ENCODE measurements around the gene CPEB3. TPM values are rescaled to one million over a fixed set of nuclear protein-coding genes. Genes with fewer than 3 reads are reported as not detected.
"Not testable (repeated sequence)": the region's sequence is repeated elsewhere in the genome, so short reads cannot be mapped to it uniquely, and the experiment has no call there.

Gene CPEB3
- polyA plus RNA-seq, 3 donors = 0.94 to 1.6 (median 1.3) TPM

GRCh38 chr10:92231196-92231595, 59.7 kb downstream of the CPEB3 start:
- WGBS, 3 donors = 82 to 92% (median 83%) methylated on average over 1 of the region's 1 CpG

GRCh38 chr10:92222603-92223262, 68.1 kb downstream of the CPEB3 start:
- WGBS, 3 donors = 84 to 89% (median 88%) methylated on average over 1 of the region's 1 CpG
- no peak overlapping the region for H3K27ac ChIP-seq (ENCODE audit: low read depth, low read length)

More at GRCh38 chr10:92231196-92231595, 59.7 kb downstream of the CPEB3 start:
- H3K27ac ChIP-seq (ENCODE audit: low read depth, low read length) = no peak overlapping the region

GRCh38 chr10:92219559-92219958, 71.3 kb downstream of the CPEB3 start:
- 92 to 97% (median 93%) methylated on average over 6 of the region's 6 CpGs for WGBS, 3 donors
- H3K27ac ChIP-seq (ENCODE audit: low read depth, low read length) = no peak overlapping the region

- no peak overlapping the region for H3K27ac ChIP-seq (ENCODE audit: low read depth, low read length)
- WGBS, 3 donors = 96 to 98% (median 97%) methylated on average over 3 of the region's 3 CpGs
Observed at GRCh38 chr10:92218569-92218968, 72.3 kb downstream of the CPEB3 start.

GRCh38 chr10:92216608-92217007, 74.3 kb downstream of the CPEB3 start:
- WGBS, 3 donors = 91 to 96% (median 94%) methylated on average over 12 of the region's 12 CpGs
- H3K27ac ChIP-seq (ENCODE audit: low read depth, low read length) = not testable (repeated sequence)

- 96 to 99% (median 98%) methylated on average over 9 of the region's 9 CpGs for WGBS, 3 donors
- not testable (repeated sequence) for H3K27ac ChIP-seq (ENCODE audit: low read depth, low read length)
Observed at GRCh38 chr10:92215222-92215621, 75.7 kb downstream of the CPEB3 start.

GRCh38 chr10:92213049-92213448, 77.8 kb downstream of the CPEB3 start:
- no peak overlapping the region for H3K27ac ChIP-seq (ENCODE audit: low read depth, low read length)
- 95 to 96% (median 95%) methylated on average over 2 of the region's 2 CpGs for WGBS, 3 donors

- no peak overlapping the region for H3K27ac ChIP-seq (ENCODE audit: low read depth, low read length)
- 60 to 83% (median 81%) methylated on average over 3 of the region's 3 CpGs for WGBS, 3 donors
Observed at GRCh38 chr10:92208736-92209135, 82.1 kb downstream of the CPEB3 start.

GRCh38 chr10:92208157-92208720, 82.6 kb downstream of the CPEB3 start:
- H3K27ac ChIP-seq (ENCODE audit: low read depth, low read length) = no peak overlapping the region

GRCh38 chr10:92207061-92207460, 83.8 kb downstream of the CPEB3 start:
- 92 to 96% (median 93%) methylated on average over 1 of the region's 1 CpG for WGBS, 3 donors
- no peak overlapping the region for H3K27ac ChIP-seq (ENCODE audit: low read depth, low read length)

- 88 to 97% (median 90%) methylated on average over 6 of the region's 6 CpGs for WGBS, 3 donors
- H3K27ac ChIP-seq (ENCODE audit: low read depth, low read length) = no peak overlapping the region
Observed at GRCh38 chr10:92203919-92204623, 86.8 kb downstream of the CPEB3 start.

- 0 to 100% (median 97%) methylated on average over 1 of the region's 1 CpG for WGBS, 3 donors
- no peak overlapping the region for H3K27ac ChIP-seq (ENCODE audit: low read depth, low read length)
Observed at GRCh38 chr10:92202536-92202935, 88.3 kb downstream of the CPEB3 start.

GRCh38 chr10:92200564-92200963, 90.3 kb downstream of the CPEB3 start:
- WGBS, 3 donors = 41 to 84% (median 74%) methylated on average over 1 of the region's 1 CpG
- H3K27ac ChIP-seq (ENCODE audit: low read depth, low read length) = no peak overlapping the region

GRCh38 chr10:92187101-92187500, 103.8 kb downstream of the CPEB3 start:
- 88 to 93% (median 90%) methylated on average over 2 of the region's 2 CpGs for WGBS, 3 donors
- H3K27ac ChIP-seq (ENCODE audit: low read depth, low read length) = no peak overlapping the region

GRCh38 chr10:92184977-92185376, 105.9 kb downstream of the CPEB3 start:
- 53 to 93% (median 92%) methylated on average over 3 of the region's 3 CpGs for WGBS, 3 donors
- H3K27ac ChIP-seq (ENCODE audit: low read depth, low read length) = no peak overlapping the region

GRCh38 chr10:92183199-92183598, 107.7 kb downstream of the CPEB3 start:
- 87 to 96% (median 95%) methylated on average over 4 of the region's 4 CpGs for WGBS, 3 donors
- no peak overlapping the region for H3K27ac ChIP-seq (ENCODE audit: low read depth, low read length)

GRCh38 chr10:92181575-92181974, 109.3 kb downstream of the CPEB3 start:
- H3K27ac ChIP-seq (ENCODE audit: low read depth, low read length) = no peak overlapping the region
- 30 to 36% (median 34%) methylated on average over 2 of the region's 2 CpGs for WGBS, 3 donors

GRCh38 chr10:92180399-92180798, 110.5 kb downstream of the CPEB3 start:
- 72 to 88% (median 76%) methylated on average over 1 of the region's 1 CpG for WGBS, 3 donors
- H3K27ac ChIP-seq (ENCODE audit: low read depth, low read length) = no peak overlapping the region

GRCh38 chr10:92177546-92177945, 113.3 kb downstream of the CPEB3 start:
- 85 to 98% (median 95%) methylated on average over 1 of the region's 1 CpG for WGBS, 3 donors
- no peak overlapping the region for H3K27ac ChIP-seq (ENCODE audit: low read depth, low read length)

- H3K27ac ChIP-seq (ENCODE audit: low read depth, low read length) = no peak overlapping the region
- WGBS, 3 donors = 77 to 97% (median 95%) methylated on average over 5 of the region's 5 CpGs
Observed at GRCh38 chr10:92175164-92175563, 115.7 kb downstream of the CPEB3 start.
